T47D (cell line): ENCODE data around the gene MTPN.

Experiments
- DNase-seq, 2 experiments: peaks; one replicate each; pipeline versions ENCODE4 v3.0.0 to v3.0.0-alpha.2; 2011 to 2012; ENCODE audit warnings: low read depth in 1 of 2, low spot score in 1 of 2
- JUND ChIP-seq: IDR thresholded peaks from 2 replicates; pipeline ENCODE4 v1.6.1; 2012; ENCODE audit warnings: low read depth
- in situ Hi-C: cut with HindIII; loops from 2 replicates; pipeline ENCODE4 v1.10.0; 2016; ENCODE audit warnings: low sequenced_read_pairs, low pct_unique_long_range_greater_than_20kb

Gene MTPN

GRCh38 chr7:135940077-135941075, 36.8 kb downstream of the MTPN start:
- DNase-seq: no peak
- TF ChIP-seq JUND: no peak
- in situ Hi-C loops: no loop called here

DNA sequence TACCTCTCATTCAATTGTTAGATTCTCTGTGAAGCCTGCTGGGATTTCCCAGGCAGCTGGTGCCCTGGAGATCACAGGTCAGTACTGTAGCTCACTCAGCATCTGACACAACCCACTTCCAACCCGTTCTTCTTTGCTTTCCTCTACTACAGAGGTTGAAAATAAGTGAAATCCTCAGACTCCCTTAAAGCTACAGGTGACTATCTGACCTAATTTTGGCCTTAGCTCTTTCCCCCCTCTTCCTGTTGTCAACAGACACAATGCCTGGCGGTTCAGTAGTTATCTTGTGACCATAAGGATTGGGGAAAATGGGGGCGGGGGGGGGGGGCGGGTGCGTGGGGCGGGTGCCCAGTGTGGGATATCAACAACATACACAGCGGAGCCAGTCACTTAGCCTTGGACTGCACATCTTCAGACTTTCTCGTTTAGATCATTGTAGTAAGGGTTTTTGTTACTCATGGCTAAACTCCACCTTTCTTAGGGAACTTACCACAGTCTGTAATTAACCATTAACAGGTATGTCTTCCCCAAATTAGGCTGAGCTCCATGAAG, 37.8 kb downstream of the MTPN start:
- no peak for TF ChIP-seq JUND
- in situ Hi-C loops: no loop called here
- DNase-seq: no peak

GRCh38 chr7:135938563-135938962, 38.6 kb downstream of the MTPN start:
- in situ Hi-C loops: no loop called here
- no peak for DNase-seq
- no peak for TF ChIP-seq JUND

DNA sequence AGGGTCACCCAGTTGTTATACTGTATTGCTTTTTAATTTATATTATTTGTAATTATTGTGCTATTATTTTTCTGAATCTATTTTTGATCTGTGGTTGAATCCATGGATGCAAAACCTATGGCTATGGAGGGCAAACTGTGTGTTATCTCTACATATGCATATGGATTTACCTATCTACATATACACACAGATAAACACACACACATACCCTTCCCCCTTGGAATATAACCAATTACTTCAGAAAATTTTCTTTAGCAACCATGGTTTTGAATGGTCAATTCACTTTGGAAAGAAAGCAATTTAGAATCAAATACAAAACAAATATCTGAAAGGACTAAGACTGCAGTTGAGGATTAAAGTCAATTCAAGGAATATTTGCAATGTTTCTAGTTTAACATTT, 39.1 kb downstream of the MTPN start:
- TF ChIP-seq JUND: no peak
- in situ Hi-C loops: no loop called here
- no peak for DNase-seq

DNA sequence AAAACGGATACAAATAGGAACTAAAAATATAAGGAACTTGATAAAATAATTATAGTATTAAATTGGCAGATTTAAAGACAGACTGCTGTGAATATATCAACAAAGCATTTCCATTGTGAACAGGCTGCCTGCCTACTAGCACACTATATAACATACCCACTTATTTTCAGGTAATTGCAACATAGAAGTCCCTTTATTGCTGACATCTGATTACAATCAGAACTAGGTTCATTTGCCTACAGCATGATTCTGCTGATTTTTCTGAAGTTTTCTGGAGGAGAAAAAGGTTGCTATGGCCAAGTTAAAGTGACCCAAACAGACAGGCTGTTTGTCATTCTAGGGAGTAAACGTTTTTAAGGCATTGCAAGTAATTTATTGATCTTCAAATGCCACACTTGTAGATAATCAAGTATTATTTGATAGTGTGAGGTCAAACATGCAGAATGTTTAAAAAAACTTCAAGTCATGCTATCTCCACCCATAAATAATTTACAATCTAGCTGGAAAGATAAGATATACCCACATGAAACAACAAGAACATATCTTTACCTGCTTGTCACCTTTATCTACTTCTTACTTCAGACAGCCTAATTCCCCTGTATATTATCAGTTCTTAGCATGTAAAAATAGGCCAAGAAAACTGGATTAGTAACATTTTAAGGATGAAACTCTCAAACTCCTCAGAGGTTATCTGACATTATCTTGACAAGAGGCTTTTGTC, 40.5 kb downstream of the MTPN start:
- no peak for DNase-seq
- no peak for TF ChIP-seq JUND
- in situ Hi-C loops: no loop called here

DNA sequence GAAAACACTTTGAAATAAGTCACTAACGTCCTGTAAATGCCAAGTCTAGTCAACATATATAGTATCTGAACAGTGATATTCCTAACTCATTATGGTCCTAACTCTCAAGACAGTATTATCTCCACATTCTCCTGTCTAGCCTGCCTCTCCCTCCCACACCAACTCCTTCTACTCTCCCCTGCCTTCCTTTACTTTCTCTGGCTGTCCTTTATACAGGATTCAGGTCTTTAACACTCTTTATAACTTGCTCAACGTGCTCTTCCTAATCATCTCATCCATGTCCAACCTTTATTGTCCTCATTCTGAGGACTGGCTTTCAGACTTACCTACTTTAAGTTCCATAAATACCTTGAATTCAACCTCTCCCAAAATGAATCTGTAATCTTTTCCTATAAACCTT, 42.5 kb downstream of the MTPN start:
- in situ Hi-C loops: no loop called here
- TF ChIP-seq JUND: no peak
- no peak for DNase-seq

GRCh38 chr7:135933509-135934188, 43.5 kb downstream of the MTPN start:
- no peak for TF ChIP-seq JUND
- in situ Hi-C loops: no loop called here
- no peak for DNase-seq

- no peak for TF ChIP-seq JUND
- in situ Hi-C loops: no loop called here
- no peak for DNase-seq
Observed at GRCh38 chr7:135932131-135932530, 45.0 kb downstream of the MTPN start.

DNA sequence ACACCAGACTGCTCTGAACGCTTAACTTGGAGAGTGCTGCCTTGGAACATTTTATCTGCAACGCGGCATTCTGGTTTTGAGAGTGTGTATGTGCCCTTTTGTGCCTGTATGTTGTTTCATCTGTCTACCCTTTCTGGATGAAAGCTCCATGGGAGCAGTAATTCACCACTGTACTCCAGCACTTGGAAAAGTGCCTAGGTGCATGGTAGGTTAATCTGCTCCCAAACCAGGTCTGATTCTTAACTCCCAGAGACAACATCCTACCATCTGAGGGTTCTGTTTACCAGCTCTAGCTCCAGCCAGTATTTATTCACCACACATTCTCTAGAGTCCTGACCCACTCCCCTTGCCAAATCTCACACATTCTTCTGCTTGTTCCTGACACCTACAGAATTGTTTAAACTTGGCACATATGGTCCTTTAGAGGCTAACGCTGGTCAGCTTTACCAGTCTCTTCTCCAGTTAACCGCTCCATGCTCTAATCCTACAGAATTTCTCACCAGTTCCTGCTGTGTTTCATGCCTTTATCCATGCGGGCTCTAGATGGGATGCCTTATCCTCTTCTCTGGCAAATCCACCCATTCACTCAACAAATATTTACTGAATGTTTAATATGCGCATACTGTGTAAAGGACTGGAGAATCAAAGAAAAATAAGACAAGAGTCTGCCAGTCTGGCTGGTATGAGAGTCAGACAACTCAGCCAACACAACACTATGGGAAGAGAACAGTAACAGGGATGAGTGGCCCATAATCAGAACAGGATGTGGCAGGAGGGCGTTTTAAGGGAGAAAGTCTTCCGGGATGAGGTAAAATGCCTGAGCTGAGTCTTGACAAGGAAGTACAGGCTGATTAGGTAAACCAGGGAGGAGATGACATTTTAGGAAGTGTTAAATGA, 46.3 kb downstream of the MTPN start:
- DNase-seq: peak in 1 of 2 experiments; percentile 81
- no peak for TF ChIP-seq JUND
- in situ Hi-C loops: no loop called here

- in situ Hi-C loops: no loop called here
- TF ChIP-seq JUND: no peak
- no peak for DNase-seq
Observed at GRCh38 chr7:135929722-135930141, 47.4 kb downstream of the MTPN start.

- in situ Hi-C loops: no loop called here
- no peak for TF ChIP-seq JUND
- no peak for DNase-seq
Observed at GRCh38 chr7:135929249-135929648, 47.9 kb downstream of the MTPN start.

GRCh38 chr7:135928136-135928535, 49.0 kb downstream of the MTPN start:
- DNase-seq: no peak
- TF ChIP-seq JUND: no peak
- in situ Hi-C loops: no loop called here
